Omental fat pad (tissue), 4 donors: ENCODE measurements around the gene CD8A. TPM values are rescaled to one million over a fixed set of nuclear protein-coding genes. Genes with fewer than 3 reads are reported as not detected.
"Not testable (repeated sequence)": the region's sequence is repeated elsewhere in the genome, so short reads cannot be mapped to it uniquely, and the experiment has no call there.

Experiments used
- ATAC-seq: fragments of 150-250 bp; one replicate; pipeline ENCODE4 v1.9.1; 2016; ENCODE audit warnings: mild to moderate bottlenecking, moderate library complexity; ENCODE audit not compliant: low FRiP score
- DNase-seq: peaks from one replicate; pipeline ENCODE4 v3.0.0-alpha.2; 2019; ENCODE audit warnings: low spot score
- CTCF ChIP-seq, 3 donors: fragments of 450-650 bp; IDR thresholded peaks; one replicate each; pipeline ENCODE4 v1.5.1; 2016 to 2017; ENCODE audit warnings: antibody characterized with exemption in 3 of 3, mild to moderate bottlenecking in 3 of 3, moderate library complexity in 2 of 3
- total RNA-seq, 4 donors: library from RNA; depleted of rRNA; stranded (reverse); fragments of >200 nt; gene quantifications; one replicate each; pipeline ENCODE4 v1.1.0, GENCODE V29; 2016

The CD8A gene
- 1 to 10 TPM; 1.4 to 6.6 (median 2.4) TPM for total RNA-seq

GRCh38 chr2:86790676-86791572 lies at the start of gene CD8A:
CD8A (minus strand) TSS chr2:86790913; CDS start chr2:86790825, 88 bp downstream.
- no peak for DNase-seq
- TF ChIP-seq CTCF (IDR thresholded peaks at IDR 0.05) = no peak
- ATAC-seq = no peak

- not testable (repeated sequence) for ATAC-seq, DNase-seq
These were observed 49.3 kb upstream of the CD8A start for GRCh38 chr2:86839871-86840548.

GRCh38 chr2:86839455-86839854 lies 48.7 kb upstream of the CD8A start:
- ATAC-seq, DNase-seq: not testable (repeated sequence)

GRCh38 chr2:86837714-86838113 lies 47.0 kb upstream of the CD8A start:
- not testable (repeated sequence) for DNase-seq, ATAC-seq

- ATAC-seq (peak; percentile 94), DNase-seq (peak; percentile 56)
These were observed 46.4 kb upstream of the CD8A start for GRCh38 chr2:86836915-86837695.

- not testable (repeated sequence) for DNase-seq, ATAC-seq
These were observed 44.8 kb upstream of the CD8A start for GRCh38 chr2:86835548-86835889.

GRCh38 chr2:86833315-86833714 lies 42.6 kb upstream of the CD8A start:
- DNase-seq (no peak), ATAC-seq (no peak)
- TF ChIP-seq CTCF (IDR thresholded peaks at IDR 0.05) = no peak

GRCh38 chr2:86832334-86833096 lies 41.8 kb upstream of the CD8A start:
- no peak for ATAC-seq
- no peak for TF ChIP-seq CTCF (IDR thresholded peaks at IDR 0.05)

GRCh38 chr2:86831537-86831936 lies 40.8 kb upstream of the CD8A start:
- DNase-seq (no peak), ATAC-seq (no peak)
- TF ChIP-seq CTCF (IDR thresholded peaks at IDR 0.05) = no peak

More at GRCh38 chr2:86832334-86833096, 41.8 kb upstream of the CD8A start:
- no peak for DNase-seq
